Measurements from ENCODE around the gene BARX2.

DNA sequence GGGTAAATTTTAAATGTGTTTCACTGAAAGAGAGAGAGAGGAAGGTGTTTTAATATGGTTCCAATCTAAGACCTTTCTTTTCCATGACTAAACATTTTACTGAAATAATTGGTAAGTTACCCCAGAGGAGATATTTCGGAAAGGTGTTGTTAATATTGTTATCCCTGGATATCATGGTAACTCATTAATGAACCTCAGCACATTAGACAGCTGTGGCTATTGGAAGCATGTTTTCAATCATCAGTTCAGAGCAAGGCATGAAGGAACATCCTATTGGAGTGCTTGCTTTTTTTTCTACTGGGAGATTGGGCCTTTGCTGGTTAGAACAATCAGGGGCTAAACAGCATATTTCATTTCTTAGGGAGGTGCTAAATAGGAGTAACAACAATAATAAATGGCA is 11.8 kb downstream of the BARX2 start:
- TF ChIP-seq GATA3 (IDR thresholded peaks at IDR 0.05; ENCODE audit: low read depth, low read length) = no peak
- TF ChIP-seq GATA2 (IDR thresholded peaks at IDR 0.05; ENCODE audit: low read depth, low read length) = no peak

All from SH-SY5Y (cell line).